K562 (cell line): Measurements from ENCODE around the gene TVP23A. TPM values are rescaled to one million over a fixed set of nuclear protein-coding genes. Genes with fewer than 3 reads are reported as not detected.

Source experiments
- ATAC-seq: fragments of 200-7000 bp; cut with Tn5 transposase; 3 replicates; pipeline ENCODE4 v1.9.1; 2020; ENCODE audit warnings: moderate library complexity
- BruUV-seq: library from RNA; stranded (reverse); fragments of 400-500 nt; replicated peaks from 2 replicates; lab custom pipeline; 2021; lab: Mats Ljungman, UMichigan
- CTCF ChIA-PET: fragments of 300-600 bp; formaldehyde crosslinking; extraction: SDS; loops from one replicate; lab custom pipeline; 2021; ENCODE audit warnings: low intra/inter-chr PET ratio; lab: Yijun Ruan, JAX
- POLR2A ChIA-PET: fragments of 300-600, 350-650 bp; sonication (Branson Sonifier 250); formaldehyde crosslinking; extraction: SDS; loops from one replicate; lab custom pipeline; 2021; ENCODE audit warnings: antibody characterized with exemption, inconsistent platforms; lab: Yijun Ruan, JAX
- DNase-seq, 4 experiments: peaks; one replicate each; pipeline versions ENCODE4 v3.0.0 to v3.0.0-alpha.2; 2011 to 2018; ENCODE audit warnings: low spot score in 3 of 4, mixed read lengths in 3 of 4; ENCODE audit errors: extremely low read depth in 1 of 4
- FAIRE-seq: peaks from 2 replicates; lab custom pipeline; 2011; peaks lifted over from hg19 to GRCh38; lab: Jason Lieb, UNC
- H2AFZ ChIP-seq: 2 replicates; pipeline ENCODE4 v1.6.0; 2011; ENCODE audit warnings: low read depth, low read length, control low read depth, inconsistent platforms
- H3K27ac ChIP-seq: fragments of 200-600 bp; 3 replicates; pipeline ENCODE4 v1.8.0; 2011; ENCODE audit warnings: low read depth, mild to moderate bottlenecking, control low read depth, inconsistent platforms, low read length, moderate library complexity, mixed read lengths; ENCODE audit errors: extremely low read depth
- H3K27me3 ChIP-seq, 2 experiments: fragments of 300-600 bp in 1 of 2; 2 replicates in 1 of 2; 3 replicates in 1 of 2; pipeline versions ENCODE4 v1.6.0 to v1.8.0; 2011; ENCODE audit warnings: inconsistent platforms in 2 of 2, low read length in 2 of 2, mild to moderate bottlenecking in 1 of 2, mixed read lengths in 1 of 2, moderate library complexity in 1 of 2; ENCODE audit not compliant: control insufficient read depth in 2 of 2, insufficient read depth in 2 of 2
- H3K36me3 ChIP-seq: fragments of 300-600 bp; 3 replicates; pipeline ENCODE4 v1.8.0; 2011; ENCODE audit warnings: mild to moderate bottlenecking, low read length, inconsistent platforms; ENCODE audit not compliant: control insufficient read depth, insufficient read depth
- H3K4me1 ChIP-seq, 2 experiments: fragments of 200-600 bp in 1 of 2; replicated peaks in 1 of 2; 2 replicates in 1 of 2; 3 replicates in 1 of 2; pipeline versions ENCODE4 v1.5.1 to v1.8.0; 2011; ENCODE audit warnings: inconsistent platforms in 2 of 2, low read length in 2 of 2, mild to moderate bottlenecking in 1 of 2, mixed read lengths in 1 of 2, moderate library complexity in 1 of 2; ENCODE audit not compliant: control insufficient read depth in 2 of 2, insufficient read depth in 2 of 2
- H3K4me2 ChIP-seq: 2 replicates; pipeline ENCODE4 v1.6.1; 2011; ENCODE audit warnings: low read length, control low read depth, inconsistent platforms, mixed read lengths; ENCODE audit not compliant: insufficient read depth
- H3K4me3 ChIP-seq: fragments of 200-600 bp; sonication (generic), shearing (Covaris generic); 2 replicates; pipeline ENCODE4 v1.5.1; 2016; ENCODE audit warnings: control low read depth, inconsistent platforms
- H3K79me2 ChIP-seq: fragments of 200-600 bp; 3 replicates; pipeline ENCODE4 v1.8.0; 2011; ENCODE audit warnings: low read length, inconsistent platforms; ENCODE audit not compliant: control insufficient read depth, insufficient read depth
- H3K9ac ChIP-seq, 2 experiments: 2 replicates each; pipeline versions ENCODE4 v1.6.0 to v1.6.1; 2011; ENCODE audit warnings: low read depth in 2 of 2, low read length in 2 of 2, control low read depth in 1 of 2, inconsistent platforms in 1 of 2, mild to moderate bottlenecking in 1 of 2, mixed read lengths in 1 of 2; ENCODE audit not compliant: insufficient read depth in 1 of 2
- H3K9me1 ChIP-seq: one replicate; pipeline ENCODE4 v1.6.0; 2011; ENCODE audit warnings: inconsistent platforms, mild to moderate bottlenecking, low read length, moderate library complexity; ENCODE audit not compliant: control insufficient read depth, insufficient read depth
- H3K9me3 ChIP-seq: replicated peaks from 2 replicates; pipeline ENCODE4 v1.5.1; 2011; ENCODE audit warnings: low read depth, low read length, inconsistent platforms; ENCODE audit not compliant: control insufficient read depth, insufficient read depth
- H4K20me1 ChIP-seq: replicated peaks from 2 replicates; pipeline ENCODE4 v1.6.1; 2011; ENCODE audit warnings: low read length, inconsistent platforms, mixed read lengths; ENCODE audit not compliant: control insufficient read depth, insufficient read depth
- CBFA2T2 ChIP-seq: fragments of 450-650 bp; conservative IDR thresholded peaks from 2 replicates; pipeline ENCODE4 v1.6.1; 2017; ENCODE audit warnings: mild to moderate bottlenecking
- CBX5 ChIP-seq: IDR thresholded peaks from 2 replicates; pipeline ENCODE4 v1.6.1; 2014; ENCODE audit warnings: low read depth, borderline replicate concordance
- HDAC2 ChIP-seq: fragments of 450-650 bp; IDR thresholded peaks from 2 replicates; pipeline ENCODE4 v1.6.1; 2016; ENCODE audit warnings: mild to moderate bottlenecking
- HNRNPH1 ChIP-seq: fragments of 200-400 bp; formaldehyde crosslinking; optimal IDR thresholded peaks from 2 replicates; pipeline ENCODE3; 2017; ENCODE audit warnings: low read depth, mild to moderate bottlenecking, low read length, moderate library complexity
- KHSRP ChIP-seq: fragments of 450-650 bp; IDR thresholded peaks from 2 replicates; pipeline ENCODE4 v1.6.1; 2017
- TAF9B ChIP-seq: fragments of 450-650 bp; IDR thresholded peaks from 2 replicates; pipeline ENCODE4 v1.6.1; 2018; ENCODE audit warnings: mild to moderate bottlenecking; ENCODE audit not compliant: partially characterized antibody
- TSC22D4 ChIP-seq: fragments of 450-650 bp; IDR thresholded peaks from 2 replicates; pipeline ENCODE4 v1.6.1; 2016; ENCODE audit warnings: missing genetic modification characterization, missing biosample characterization, control low read depth
- ZNF124 ChIP-seq: sonication (generic); formaldehyde crosslinking; IDR thresholded peaks from 2 replicates; pipeline ENCODE4 v1.8.1; 2022; ENCODE audit warnings: missing genetic modification reagents
- ZNF75A ChIP-seq: fragments of 450-650 bp; formaldehyde crosslinking; IDR thresholded peaks from 2 replicates; pipeline ENCODE4 v1.4.0; 2020; ENCODE audit warnings: mild to moderate bottlenecking
- WGBS: fragments of 100-300 bp; shearing (Covaris generic); methylation state at CpG from one replicate; pipeline ENCODE4 v1.1.6; 2016; ENCODE audit warnings: low coverage, mixed read lengths; ENCODE audit not compliant: insufficient coverage; ENCODE audit errors: missing lambda C conversion rate; 5-methylcytosine and 5-hydroxymethylcytosine counted together
- in situ Hi-C: fragments of 300-500 bp; cut with MboI; formaldehyde crosslinking; loops from 4 replicates; pipeline ENCODE4 v1.15.0; 2018; ENCODE audit warnings: inconsistent platforms, mixed read lengths
- intact Hi-C: fragments of 100-400 bp; cut with micrococcal nuclease; formaldehyde crosslinking; loops from 2 replicates; pipeline ENCODE4 v1.14.2; 2022
- polyA plus RNA-seq, 8 experiments: library from polyadenylated mRNA; depleted of rRNA in 4 of 8; stranded (reverse) in 5 of 8; unstranded in 3 of 8; fragments of >200 nt; fragmentation: Nextera tagmentation in 2 of 8; fragmentation: Illumina TruSeq in 1 of 8; extraction: Ambion mirVana in 2 of 8; extraction: Trizol in 1 of 8; gene quantifications; 2 replicates each; pipeline versions ENCODE4 v1.2.1 to v1.2.3, GENCODE V29; 2011 to 2014; ENCODE audit warnings: inconsistent platforms in 1 of 8, missing spikeins in 1 of 8
- total RNA-seq, 7 experiments: library from RNA; depleted of rRNA in 6 of 7; stranded (reverse); fragments of >200 nt in 6 of 7; fragmentation: Illumina TruSeq in 2 of 7; extraction: Trizol in 2 of 7; gene quantifications; 2 replicates each; pipeline versions ENCODE4 v1.2.1 to v1.2.3, GENCODE V29; 2011 to 2021; ENCODE audit warnings: low replicate concordance in 1 of 7
- TF ChIP-seq, protein P1 (sequence below): fragments of 450-650 bp; IDR thresholded peaks from 2 replicates; pipeline ENCODE4 v1.7.1; 2018; ENCODE audit warnings: mild to moderate bottlenecking, low read depth; ENCODE audit not compliant: partially characterized antibody
- TF ChIP-seq, protein P2 (sequence below), 2 experiments: IDR thresholded peaks; 2 replicates each; pipeline ENCODE4 v1.6.1; 2012; ENCODE audit warnings: improper control_type of control experiment in 2 of 2, low read depth in 2 of 2, low read length in 2 of 2, borderline replicate concordance in 1 of 2
- TF ChIP-seq, protein P3 (sequence below): sonication (generic); formaldehyde crosslinking; IDR thresholded peaks from 2 replicates; pipeline ENCODE4 v1.8.0; 2023; ENCODE audit warnings: missing genetic modification reagents, mild to moderate bottlenecking, borderline replicate concordance

Gene TVP23A
- total and polyA plus RNA-seq, 9 of the 15 experiments (the other 6 are each of a cell fraction or from before 2014, with no cell fraction given), result 0.04 to 0.77 (median 0.10) TPM; not detected in 3

DNA sequence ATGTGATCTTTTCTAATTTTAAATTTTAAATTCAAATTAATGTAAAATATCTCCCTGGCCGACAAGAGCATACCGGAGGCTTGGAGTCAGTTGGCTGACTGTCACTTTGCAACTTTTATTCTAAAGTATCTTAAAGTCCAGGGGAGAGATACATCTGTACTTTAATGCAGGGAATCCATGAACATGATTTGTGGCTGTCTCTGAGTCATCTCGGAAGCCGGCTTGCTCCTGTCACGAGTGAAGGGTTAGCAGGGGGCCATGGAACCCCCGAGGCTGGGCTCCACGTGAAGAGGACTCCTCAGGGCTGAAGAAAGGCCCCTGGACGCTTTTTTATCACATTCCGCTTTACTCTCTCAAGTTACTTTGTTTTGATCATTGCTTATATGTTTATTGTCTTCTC is 13.3 kb downstream of the TVP23A start (continued):
- no peak for TF ChIP-seq ZNF124
- TF ChIP-seq CBX5, result no peak
- TF ChIP-seq HNRNPH1, result no peak
- TF ChIP-seq, all 486 proteins: peak for 0

DNA sequence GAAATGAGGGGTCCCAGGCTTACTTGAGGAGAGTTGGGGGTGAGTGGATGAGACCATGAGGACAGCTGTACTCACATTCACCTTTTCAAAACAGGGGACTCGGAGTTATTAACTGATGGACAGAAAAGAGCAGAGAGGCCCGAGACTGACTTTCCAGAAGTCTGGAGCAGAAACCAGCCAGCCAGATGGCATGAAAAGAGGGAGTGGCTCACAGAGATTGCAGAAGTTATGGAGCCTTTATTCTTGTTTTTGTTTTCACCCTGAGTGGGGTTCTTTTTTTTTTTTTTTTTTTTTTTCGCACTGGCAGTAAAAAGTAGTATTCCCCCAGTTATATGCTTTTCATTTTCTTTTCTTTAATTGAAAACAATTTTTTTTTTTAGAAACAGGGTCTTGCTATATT is 18.9 kb downstream of the TVP23A start:
- Histone ChIP-seq H3K4me3 (no peak overlapping the region), H3K9me3 (no peaks in the 10 kb centered on the region), H3K79me2 (no peaks in the 10 kb centered on the region), H3K27me3 (peaks cover 10 to 30% of the 10 kb centered on the region in 2 experiments), H3K36me3 (no peaks in the 10 kb centered on the region), H4K20me1 (no peaks in the 10 kb centered on the region), H3K9me1 (no peaks in the 10 kb centered on the region), H3K9ac (no peak overlapping the region), H3K27ac (no peak overlapping the region), H3K4me2 (no peak overlapping the region), H2AFZ (no peak overlapping the region), H3K4me1 (no peaks in the 10 kb centered on the region; a peak in 1 of 5 replicates)
- BruUV-seq, result no TSS peak
- CTCF ChIA-PET, result no interaction called here
- in situ Hi-C loops, result no loop called here
- no peak for DNase-seq
- no peak for ATAC-seq
- intact Hi-C loops, result no loop called here
- FAIRE-seq, result no peak
- POLR2A ChIA-PET, result no interaction called here
- 7% methylated on average over 2 of the region's 3 CpGs for WGBS
- TF ChIP-seq, protein P1, sequence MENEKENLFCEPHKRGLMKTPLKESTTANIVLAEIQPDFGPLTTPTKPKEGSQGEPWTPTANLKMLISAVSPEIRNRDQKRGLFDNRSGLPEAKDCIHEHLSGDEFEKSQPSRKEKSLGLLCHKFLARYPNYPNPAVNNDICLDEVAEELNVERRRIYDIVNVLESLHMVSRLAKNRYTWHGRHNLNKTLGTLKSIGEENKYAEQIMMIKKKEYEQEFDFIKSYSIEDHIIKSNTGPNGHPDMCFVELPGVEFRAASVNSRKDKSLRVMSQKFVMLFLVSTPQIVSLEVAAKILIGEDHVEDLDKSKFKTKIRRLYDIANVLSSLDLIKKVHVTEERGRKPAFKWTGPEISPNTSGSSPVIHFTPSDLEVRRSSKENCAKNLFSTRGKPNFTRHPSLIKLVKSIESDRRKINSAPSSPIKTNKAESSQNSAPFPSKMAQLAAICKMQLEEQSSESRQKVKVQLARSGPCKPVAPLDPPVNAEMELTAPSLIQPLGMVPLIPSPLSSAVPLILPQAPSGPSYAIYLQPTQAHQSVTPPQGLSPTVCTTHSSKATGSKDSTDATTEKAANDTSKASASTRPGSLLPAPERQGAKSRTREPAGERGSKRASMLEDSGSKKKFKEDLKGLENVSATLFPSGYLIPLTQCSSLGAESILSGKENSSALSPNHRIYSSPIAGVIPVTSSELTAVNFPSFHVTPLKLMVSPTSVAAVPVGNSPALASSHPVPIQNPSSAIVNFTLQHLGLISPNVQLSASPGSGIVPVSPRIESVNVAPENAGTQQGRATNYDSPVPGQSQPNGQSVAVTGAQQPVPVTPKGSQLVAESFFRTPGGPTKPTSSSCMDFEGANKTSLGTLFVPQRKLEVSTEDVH, result no peak
- TF ChIP-seq TAF9B (no peak), KHSRP (no peak), HDAC2 (no peak), TSC22D4 (tag) (no peak), CBFA2T2 (no peak), ZNF75A (CRISPR knock-in tag) (no peak)
- TF ChIP-seq, protein P2, sequence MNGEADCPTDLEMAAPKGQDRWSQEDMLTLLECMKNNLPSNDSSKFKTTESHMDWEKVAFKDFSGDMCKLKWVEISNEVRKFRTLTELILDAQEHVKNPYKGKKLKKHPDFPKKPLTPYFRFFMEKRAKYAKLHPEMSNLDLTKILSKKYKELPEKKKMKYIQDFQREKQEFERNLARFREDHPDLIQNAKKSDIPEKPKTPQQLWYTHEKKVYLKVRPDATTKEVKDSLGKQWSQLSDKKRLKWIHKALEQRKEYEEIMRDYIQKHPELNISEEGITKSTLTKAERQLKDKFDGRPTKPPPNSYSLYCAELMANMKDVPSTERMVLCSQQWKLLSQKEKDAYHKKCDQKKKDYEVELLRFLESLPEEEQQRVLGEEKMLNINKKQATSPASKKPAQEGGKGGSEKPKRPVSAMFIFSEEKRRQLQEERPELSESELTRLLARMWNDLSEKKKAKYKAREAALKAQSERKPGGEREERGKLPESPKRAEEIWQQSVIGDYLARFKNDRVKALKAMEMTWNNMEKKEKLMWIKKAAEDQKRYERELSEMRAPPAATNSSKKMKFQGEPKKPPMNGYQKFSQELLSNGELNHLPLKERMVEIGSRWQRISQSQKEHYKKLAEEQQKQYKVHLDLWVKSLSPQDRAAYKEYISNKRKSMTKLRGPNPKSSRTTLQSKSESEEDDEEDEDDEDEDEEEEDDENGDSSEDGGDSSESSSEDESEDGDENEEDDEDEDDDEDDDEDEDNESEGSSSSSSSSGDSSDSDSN (IDR thresholded peaks at IDR 0.05; ENCODE audit: borderline replicate concordance in 1 of 2, low read depth in 2 of 2, low read length in 2 of 2), result no peak
- TF ChIP-seq, protein P3, sequence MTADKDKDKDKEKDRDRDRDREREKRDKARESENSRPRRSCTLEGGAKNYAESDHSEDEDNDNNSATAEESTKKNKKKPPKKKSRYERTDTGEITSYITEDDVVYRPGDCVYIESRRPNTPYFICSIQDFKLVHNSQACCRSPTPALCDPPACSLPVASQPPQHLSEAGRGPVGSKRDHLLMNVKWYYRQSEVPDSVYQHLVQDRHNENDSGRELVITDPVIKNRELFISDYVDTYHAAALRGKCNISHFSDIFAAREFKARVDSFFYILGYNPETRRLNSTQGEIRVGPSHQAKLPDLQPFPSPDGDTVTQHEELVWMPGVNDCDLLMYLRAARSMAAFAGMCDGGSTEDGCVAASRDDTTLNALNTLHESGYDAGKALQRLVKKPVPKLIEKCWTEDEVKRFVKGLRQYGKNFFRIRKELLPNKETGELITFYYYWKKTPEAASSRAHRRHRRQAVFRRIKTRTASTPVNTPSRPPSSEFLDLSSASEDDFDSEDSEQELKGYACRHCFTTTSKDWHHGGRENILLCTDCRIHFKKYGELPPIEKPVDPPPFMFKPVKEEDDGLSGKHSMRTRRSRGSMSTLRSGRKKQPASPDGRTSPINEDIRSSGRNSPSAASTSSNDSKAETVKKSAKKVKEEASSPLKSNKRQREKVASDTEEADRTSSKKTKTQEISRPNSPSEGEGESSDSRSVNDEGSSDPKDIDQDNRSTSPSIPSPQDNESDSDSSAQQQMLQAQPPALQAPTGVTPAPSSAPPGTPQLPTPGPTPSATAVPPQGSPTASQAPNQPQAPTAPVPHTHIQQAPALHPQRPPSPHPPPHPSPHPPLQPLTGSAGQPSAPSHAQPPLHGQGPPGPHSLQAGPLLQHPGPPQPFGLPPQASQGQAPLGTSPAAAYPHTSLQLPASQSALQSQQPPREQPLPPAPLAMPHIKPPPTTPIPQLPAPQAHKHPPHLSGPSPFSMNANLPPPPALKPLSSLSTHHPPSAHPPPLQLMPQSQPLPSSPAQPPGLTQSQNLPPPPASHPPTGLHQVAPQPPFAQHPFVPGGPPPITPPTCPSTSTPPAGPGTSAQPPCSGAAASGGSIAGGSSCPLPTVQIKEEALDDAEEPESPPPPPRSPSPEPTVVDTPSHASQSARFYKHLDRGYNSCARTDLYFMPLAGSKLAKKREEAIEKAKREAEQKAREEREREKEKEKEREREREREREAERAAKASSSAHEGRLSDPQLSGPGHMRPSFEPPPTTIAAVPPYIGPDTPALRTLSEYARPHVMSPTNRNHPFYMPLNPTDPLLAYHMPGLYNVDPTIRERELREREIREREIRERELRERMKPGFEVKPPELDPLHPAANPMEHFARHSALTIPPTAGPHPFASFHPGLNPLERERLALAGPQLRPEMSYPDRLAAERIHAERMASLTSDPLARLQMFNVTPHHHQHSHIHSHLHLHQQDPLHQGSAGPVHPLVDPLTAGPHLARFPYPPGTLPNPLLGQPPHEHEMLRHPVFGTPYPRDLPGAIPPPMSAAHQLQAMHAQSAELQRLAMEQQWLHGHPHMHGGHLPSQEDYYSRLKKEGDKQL (CRISPR knock-in tag), result no peak
